H1 (cell line): Measurements from ENCODE around the gene EPB42. TPM values are rescaled to one million over a fixed set of nuclear protein-coding genes. Genes with fewer than 3 reads are reported as not detected.

Experiments
- CHD1 ChIP-seq: IDR thresholded peaks from 2 replicates; pipeline ENCODE4 v1.6.1; 2012; ENCODE audit warnings: low read depth, low read length, improper control_type of control experiment
- CHD7 ChIP-seq: fragments of 300-600 bp; sonication (generic); IDR thresholded peaks from 2 replicates; pipeline ENCODE4 v1.7.1; 2012; ENCODE audit warnings: low read length, moderate library complexity, mild to moderate bottlenecking, inconsistent platforms; ENCODE audit not compliant: insufficient replicate concordance
- EZH2 ChIP-seq: fragments of 200-600 bp; sonication (generic); IDR thresholded peaks from 2 replicates; pipeline ENCODE4 v1.7.1; 2012; ENCODE audit warnings: low read depth, mild to moderate bottlenecking, moderate library complexity, low read length, inconsistent platforms; ENCODE audit not compliant: severe bottlenecking
- KDM1A ChIP-seq: fragments of 200-600, 300-600 bp; sonication (generic); IDR thresholded peaks from 2 replicates; pipeline ENCODE4 v1.7.1; 2016; ENCODE audit warnings: mild to moderate bottlenecking, low read length, borderline replicate concordance
- KDM4A ChIP-seq: IDR thresholded peaks from one replicate; pipeline ENCODE4 v1.7.1; 2012; ENCODE audit warnings: low read depth, mild to moderate bottlenecking, moderate library complexity, low read length, inconsistent platforms; ENCODE audit not compliant: severe bottlenecking
- NANOG ChIP-seq: IDR thresholded peaks from 2 replicates; pipeline ENCODE4 v1.6.1; 2011; ENCODE audit warnings: low read length, low read depth, mild to moderate bottlenecking, inconsistent platforms; ENCODE audit not compliant: insufficient read depth, poor library complexity, severe bottlenecking
- POLR2A ChIP-seq, 2 experiments: IDR thresholded peaks; 1 replicate in 1 of 2; 2 replicates in 1 of 2; pipeline ENCODE4 v1.6.1; 2011; ENCODE audit warnings: low read depth in 2 of 2, low read length in 2 of 2, mild to moderate bottlenecking in 2 of 2; ENCODE audit errors: control extremely low read depth in 1 of 2
- POLR2AphosphoS5 ChIP-seq: IDR thresholded peaks from 2 replicates; pipeline ENCODE4 v1.6.1; 2011; ENCODE audit warnings: low read depth, low read length
- SIX5 ChIP-seq: IDR thresholded peaks from 2 replicates; pipeline ENCODE4 v1.6.1; 2011; ENCODE audit warnings: mild to moderate bottlenecking, low read depth, low read length
- SP4 ChIP-seq: IDR thresholded peaks from 2 replicates; pipeline ENCODE4 v1.6.1; 2012; ENCODE audit warnings: low read length, inconsistent platforms
- polyA plus RNA-seq, 7 experiments: library from polyadenylated mRNA; depleted of rRNA in 3 of 7; stranded (reverse) in 5 of 7; unstranded in 2 of 7; fragments of >200 nt in 5 of 7; fragments of 200-250 nt in 2 of 7; gene quantifications; 1 replicate in 5 of 7; 2 replicates in 1 of 7; 4 replicates in 1 of 7; pipeline versions ENCODE4 v1.2.1 to v1.2.3, GENCODE V29; 2011 to 2013; ENCODE audit warnings: missing spikeins in 2 of 7, mixed read lengths in 2 of 7
- total RNA-seq: library from RNA; stranded (reverse); fragmentation: NEBNext Ultra II Directional; extraction: Animal tissue kit (Norgen Biotek cat#: 25700); gene quantifications from 2 replicates; pipeline ENCODE4 v1.2.1, GENCODE V29; 2021

The EPB42 gene
- total and polyA plus RNA-seq, 2 of the 8 experiments (the other 6 are each of a cell fraction or from before 2014, with no cell fraction given), result not detected

- TF ChIP-seq CHD7, result no peak
- TF ChIP-seq NANOG, result no peak
- TF ChIP-seq SIX5, result no peak
- TF ChIP-seq KDM4A, result no peak
- TF ChIP-seq EZH2, result no peak
- no peak for TF ChIP-seq SP4
- no peak for TF ChIP-seq KDM1A
- TF ChIP-seq POLR2AphosphoS5, result no peak
- no peak for TF ChIP-seq CHD1
- TF ChIP-seq POLR2A (IDR thresholded peaks at IDR 0.05; ENCODE audit: control extremely low read depth in 1 of 2, low read depth in 2 of 2, low read length in 2 of 2), result no peak
These were observed 16.6 kb downstream of the EPB42 start (continued) for GRCh38 chr15:43204016-43204901.
